NB4 (cell line): ENCODE measurements around the gene CPE.

Experiments
- POLR2A ChIP-seq: IDR thresholded peaks from 2 replicates; pipeline ENCODE4 v1.6.1; 2011; ENCODE audit warnings: mild to moderate bottlenecking; ENCODE audit not compliant: insufficient read length; ENCODE audit errors: extremely low read depth
- TF ChIP-seq, protein P1 (sequence below): IDR thresholded peaks from one replicate; pipeline ENCODE4 v1.5.1; 2012; ENCODE audit warnings: low read depth, low read length

DNA sequence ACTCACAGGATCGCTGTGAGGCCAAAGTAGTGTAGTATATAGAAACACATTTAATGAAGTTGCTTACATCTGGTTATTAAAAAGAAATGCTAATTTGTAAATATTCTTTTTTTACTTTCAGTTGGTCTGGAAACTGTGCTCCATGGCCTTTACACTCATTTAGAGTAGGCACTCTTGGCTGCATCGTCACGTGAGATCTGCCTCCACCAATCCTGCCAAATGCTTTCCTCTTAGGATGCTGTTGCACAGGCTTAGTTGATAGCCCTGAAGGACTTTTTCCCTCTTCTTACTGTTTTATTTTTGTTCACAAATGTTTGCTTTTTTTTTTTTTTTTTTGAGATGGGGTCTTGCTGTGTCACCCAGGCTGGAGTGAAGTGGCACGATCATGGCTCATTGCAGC is 6.3 kb downstream of the CPE start:
- TF ChIP-seq, protein P1, sequence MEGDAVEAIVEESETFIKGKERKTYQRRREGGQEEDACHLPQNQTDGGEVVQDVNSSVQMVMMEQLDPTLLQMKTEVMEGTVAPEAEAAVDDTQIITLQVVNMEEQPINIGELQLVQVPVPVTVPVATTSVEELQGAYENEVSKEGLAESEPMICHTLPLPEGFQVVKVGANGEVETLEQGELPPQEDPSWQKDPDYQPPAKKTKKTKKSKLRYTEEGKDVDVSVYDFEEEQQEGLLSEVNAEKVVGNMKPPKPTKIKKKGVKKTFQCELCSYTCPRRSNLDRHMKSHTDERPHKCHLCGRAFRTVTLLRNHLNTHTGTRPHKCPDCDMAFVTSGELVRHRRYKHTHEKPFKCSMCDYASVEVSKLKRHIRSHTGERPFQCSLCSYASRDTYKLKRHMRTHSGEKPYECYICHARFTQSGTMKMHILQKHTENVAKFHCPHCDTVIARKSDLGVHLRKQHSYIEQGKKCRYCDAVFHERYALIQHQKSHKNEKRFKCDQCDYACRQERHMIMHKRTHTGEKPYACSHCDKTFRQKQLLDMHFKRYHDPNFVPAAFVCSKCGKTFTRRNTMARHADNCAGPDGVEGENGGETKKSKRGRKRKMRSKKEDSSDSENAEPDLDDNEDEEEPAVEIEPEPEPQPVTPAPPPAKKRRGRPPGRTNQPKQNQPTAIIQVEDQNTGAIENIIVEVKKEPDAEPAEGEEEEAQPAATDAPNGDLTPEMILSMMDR, result no peak
- no peak for TF ChIP-seq POLR2A
